Activated T-cell treated with anti-CD3 and anti-CD28 coated beads, Interleukin-2, amount 50 U/mL, for 72 hours (primary cell): Measurements from ENCODE around the gene RERE. TPM values are rescaled to one million over a fixed set of nuclear protein-coding genes. Genes with fewer than 3 reads are reported as not detected.

Source experiments
- ATAC-seq, 2 donors: fragments of 150-1000 bp; cut with Tn5 transposase; replicated peaks in 1 of 2; 2 replicates each; pipeline ENCODE4 v1.10.0; 2021; ENCODE audit warnings: moderate library complexity in 2 of 2, mild to moderate bottlenecking in 1 of 2
- DNase-seq, 2 donors: peaks; one replicate each; pipeline ENCODE4 v3.0.0; 2021 to 2022; ENCODE audit warnings: mixed read lengths in 1 of 2
- H3K27ac Mint-ChIP-seq: one replicate; pipeline ENCODE4 v1.8.0; 2022; ENCODE audit warnings: mild to moderate bottlenecking, moderate library complexity, mixed read lengths
- H3K27me3 Mint-ChIP-seq: one replicate; pipeline ENCODE4 v1.8.0; 2022; ENCODE audit warnings: low read depth, mixed read lengths
- H3K36me3 Mint-ChIP-seq, 2 donors: one replicate each; pipeline ENCODE4 v1.8.0; 2022; ENCODE audit warnings: mixed read lengths in 2 of 2, mild to moderate bottlenecking in 1 of 2; ENCODE audit not compliant: insufficient read depth in 2 of 2
- H3K4me1 Mint-ChIP-seq: one replicate; pipeline ENCODE4 v1.8.0; 2022; ENCODE audit warnings: low read depth, mixed read lengths
- H3K4me3 Mint-ChIP-seq, 2 donors: one replicate each; pipeline ENCODE4 v1.8.0; 2022; ENCODE audit warnings: mild to moderate bottlenecking in 2 of 2, mixed read lengths in 2 of 2, moderate library complexity in 2 of 2
- H3K9me3 Mint-ChIP-seq, 2 donors: one replicate each; pipeline ENCODE4 v1.8.0; 2022; ENCODE audit warnings: mixed read lengths in 2 of 2
- total RNA-seq, 2 donors: library from RNA; stranded (reverse); gene quantifications; one replicate each; pipeline ENCODE4 v1.2.3, GENCODE V29; 2022

RERE gene
- total RNA-seq, 2 donors from 2014 or later, result 98.7 to 105 TPM

DNA sequence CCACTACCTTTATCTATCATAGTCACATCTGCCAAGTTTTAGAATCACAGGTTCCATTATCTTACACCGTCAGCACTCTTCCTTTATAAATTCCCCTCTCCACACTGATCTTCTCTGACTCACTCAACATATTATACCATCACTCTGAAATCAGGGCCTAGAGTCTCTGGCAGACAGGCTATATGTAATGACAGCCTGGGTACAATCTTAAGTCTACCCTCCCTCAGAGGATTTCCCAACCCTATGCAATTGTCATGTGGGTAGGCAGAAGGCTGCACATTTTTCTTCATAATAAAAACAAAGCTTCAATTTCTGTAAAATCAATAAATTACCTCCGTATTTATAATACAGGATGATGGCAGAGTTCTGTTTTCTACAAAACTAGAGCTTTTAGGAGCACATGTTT is 138.0 kb downstream of the RERE start:
- ATAC-seq, result peak; percentile 92 to 94
- Mint-ChIP-seq H3K4me1 (peaks cover 13% of the 10 kb centered on the region), H3K4me3 (no peak overlapping the region), H3K9me3 (no peaks in the 10 kb centered on the region), H3K36me3 (peaks cover 0 to 2% of the 10 kb centered on the region in 2 donors), H3K27me3 (no peaks in the 10 kb centered on the region), H3K27ac (no peak overlapping the region)
- no peak for DNase-seq

DNA sequence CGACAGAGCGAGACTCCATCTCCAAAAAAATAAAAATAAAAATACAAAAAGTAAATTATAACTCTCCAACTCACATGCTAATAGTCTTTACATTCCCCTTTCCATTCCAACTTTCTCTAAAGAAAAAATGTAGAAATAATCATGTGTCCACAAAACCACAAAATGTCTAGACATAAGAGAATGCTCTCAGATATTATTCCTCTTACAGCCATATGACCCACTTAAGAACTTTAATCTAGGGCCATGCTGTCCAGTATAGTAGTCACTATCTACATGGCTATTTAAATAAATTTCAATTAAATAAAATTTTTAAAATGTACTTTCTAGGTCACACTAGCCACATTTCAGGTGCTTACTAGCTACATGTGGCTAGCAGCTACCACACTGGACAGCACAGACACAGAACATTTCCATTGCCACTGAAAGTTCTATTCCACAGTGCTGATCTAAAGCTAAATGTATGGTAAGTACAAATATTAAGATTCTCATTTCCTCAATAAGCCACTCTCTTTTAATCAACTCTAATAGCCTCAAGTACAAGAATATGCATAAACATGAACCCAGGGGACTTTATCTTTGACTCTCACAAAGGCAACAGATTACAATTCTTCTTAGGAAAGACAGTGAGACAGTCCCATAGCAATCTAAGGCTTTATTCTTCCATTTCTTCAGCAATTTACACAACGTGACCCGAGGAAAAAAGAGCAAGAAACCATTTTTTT is 138.6 kb downstream of the RERE start:
- H3K4me1 Mint-ChIP-seq, result peaks cover 13% of the 10 kb centered on the region
- H3K36me3 Mint-ChIP-seq, result peaks cover 0 to 2% of the 10 kb centered on the region in 2 donors
- ATAC-seq (peak; percentile 11 to 12), DNase-seq (no peak)
- no peaks in the 10 kb centered on the region for H3K9me3 Mint-ChIP-seq
- no peak overlapping the region for H3K4me3 Mint-ChIP-seq
- no peaks in the 10 kb centered on the region for H3K27me3 Mint-ChIP-seq
- H3K27ac Mint-ChIP-seq, result no peak overlapping the region

DNA sequence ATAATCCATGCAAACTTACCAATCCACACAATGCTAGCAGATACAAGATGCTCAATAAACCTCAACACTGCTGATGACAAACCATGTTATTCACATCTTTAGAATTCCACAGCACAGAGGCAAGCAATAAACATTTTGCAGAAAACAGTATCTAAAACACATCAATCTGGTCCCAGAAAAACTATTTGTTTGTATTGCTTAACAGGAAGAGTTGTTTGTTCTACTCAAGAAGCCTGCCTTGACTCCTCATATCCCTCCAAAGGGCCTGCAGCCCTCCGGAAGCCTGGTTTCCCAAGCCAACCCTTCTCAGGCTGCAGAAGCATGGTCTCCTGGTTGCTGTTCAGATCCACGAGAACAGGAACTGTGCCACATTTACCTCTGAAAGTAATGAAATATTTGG is 139.7 kb downstream of the RERE start:
- Mint-ChIP-seq H3K36me3 (peaks cover 0 to 2% of the 10 kb centered on the region in 2 donors), H3K4me3 (no peak overlapping the region), H3K27me3 (no peaks in the 10 kb centered on the region), H3K9me3 (no peaks in the 10 kb centered on the region), H3K27ac (no peak overlapping the region), H3K4me1 (peaks cover 14% of the 10 kb centered on the region)
- no peak for DNase-seq
- no peak for ATAC-seq

DNA sequence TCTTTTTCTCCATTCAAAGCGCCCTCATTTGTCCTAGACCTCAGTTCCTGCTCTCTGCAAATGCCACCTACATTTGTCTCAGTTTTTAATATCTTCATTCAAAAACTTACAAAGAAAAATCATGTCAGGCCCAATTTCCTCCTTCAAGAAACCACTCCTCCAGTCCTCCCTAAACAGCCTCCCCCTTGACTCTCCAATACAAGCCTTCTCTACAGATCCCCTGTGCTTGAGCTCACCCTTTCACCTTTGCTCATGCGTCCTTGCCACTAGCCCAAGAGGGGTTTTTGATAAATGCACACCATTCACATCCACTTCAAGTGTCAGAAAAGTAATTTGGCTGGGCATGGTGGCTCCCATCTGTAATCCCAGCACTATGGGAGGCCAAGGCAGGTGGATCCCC is 140.6 kb downstream of the RERE start:
- H3K27me3 Mint-ChIP-seq, result no peaks in the 10 kb centered on the region
- peaks cover 0 to 2% of the 10 kb centered on the region in 2 donors for H3K36me3 Mint-ChIP-seq
- H3K4me1 Mint-ChIP-seq, result peaks cover 24% of the 10 kb centered on the region
- ATAC-seq (no peak), DNase-seq (no peak)
- H3K4me3 Mint-ChIP-seq, result peak overlapping the region in 1 of 2 donors; percentile 8
- no peaks in the 10 kb centered on the region for H3K9me3 Mint-ChIP-seq
- H3K27ac Mint-ChIP-seq, result no peak overlapping the region

DNA sequence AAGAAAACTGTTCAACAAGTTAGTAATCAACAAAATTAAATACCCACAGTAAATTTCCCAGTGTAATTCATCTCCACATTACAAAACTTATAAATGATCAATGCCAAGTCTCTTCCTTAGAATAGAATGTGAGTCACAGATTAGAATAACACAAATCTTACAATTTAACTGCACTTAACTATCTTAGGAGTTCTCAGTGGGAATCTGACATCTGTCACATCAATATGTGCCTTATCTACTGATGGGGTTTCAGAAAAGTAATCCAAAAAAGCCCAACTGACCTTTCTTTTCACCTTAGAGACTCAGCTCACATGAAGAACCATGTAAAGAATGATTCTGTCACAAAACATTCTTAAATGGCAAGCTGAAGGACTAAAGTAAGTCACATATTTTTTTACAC is 141.4 kb downstream of the RERE start:
- peak overlapping the region; percentile 6 for H3K27ac Mint-ChIP-seq
- no peaks in the 10 kb centered on the region for H3K9me3 Mint-ChIP-seq
- DNase-seq (no peak), ATAC-seq (no peak)
- no peak overlapping the region for H3K4me3 Mint-ChIP-seq
- H3K4me1 Mint-ChIP-seq, result peaks cover 31% of the 10 kb centered on the region
- H3K27me3 Mint-ChIP-seq, result no peaks in the 10 kb centered on the region
- peaks cover 0 to 2% of the 10 kb centered on the region in 2 donors for H3K36me3 Mint-ChIP-seq

DNA sequence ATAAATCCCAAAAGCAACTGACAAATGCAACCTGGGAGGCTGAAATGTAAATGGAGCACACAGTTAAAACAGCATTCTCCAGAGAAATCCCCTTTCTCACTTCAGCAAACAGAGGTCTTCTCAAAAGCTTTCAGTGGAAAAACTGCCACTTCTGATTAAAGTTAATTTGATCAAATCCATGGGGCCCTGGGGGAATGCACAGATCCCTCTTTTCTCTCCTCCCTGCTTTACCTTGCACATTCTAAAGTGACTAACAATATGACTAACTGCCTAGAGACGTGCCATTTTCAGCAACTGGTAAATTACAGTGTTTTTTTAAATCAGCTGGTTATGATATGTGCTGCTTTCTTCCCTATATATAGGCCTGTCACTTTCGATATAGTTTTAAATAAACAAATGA is 142.5 kb downstream of the RERE start:
- peaks cover 43% of the 10 kb centered on the region for H3K4me1 Mint-ChIP-seq
- DNase-seq, result no peak

DNA sequence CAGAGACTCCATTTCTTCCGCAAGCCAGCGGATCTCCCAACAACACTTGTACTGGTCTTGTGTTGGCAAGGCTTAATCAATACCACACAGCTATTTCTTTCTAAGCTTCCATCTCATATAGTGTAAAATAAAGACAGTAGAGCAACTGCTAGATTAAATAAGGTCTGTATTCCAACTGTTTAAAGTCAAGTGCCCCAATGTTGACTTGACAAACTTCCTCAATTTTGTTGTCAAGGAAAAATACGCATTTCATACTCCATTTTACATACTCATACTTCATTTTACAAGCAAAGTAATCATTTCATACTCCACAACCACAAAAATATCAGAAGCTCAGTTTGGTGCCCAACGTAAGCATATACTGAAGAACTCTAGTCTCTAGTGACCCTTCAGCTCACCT is 143.0 kb downstream of the RERE start:
- Mint-ChIP-seq H3K36me3 (peaks cover 0 to 2% of the 10 kb centered on the region in 2 donors), H3K27me3 (no peaks in the 10 kb centered on the region), H3K4me3 (no peak overlapping the region), H3K27ac (peak overlapping the region; percentile 66), H3K9me3 (no peaks in the 10 kb centered on the region), H3K4me1 (peaks cover 47% of the 10 kb centered on the region)
- ATAC-seq (no peak), DNase-seq (no peak)

More for the DNA sequence above, 142.5 kb downstream of the RERE start:
- Mint-ChIP-seq H3K36me3 (peaks cover 0 to 2% of the 10 kb centered on the region in 2 donors), H3K4me3 (no peak overlapping the region), H3K27ac (no peak overlapping the region), H3K9me3 (no peaks in the 10 kb centered on the region), H3K27me3 (no peaks in the 10 kb centered on the region)
- ATAC-seq, result no peak

DNA sequence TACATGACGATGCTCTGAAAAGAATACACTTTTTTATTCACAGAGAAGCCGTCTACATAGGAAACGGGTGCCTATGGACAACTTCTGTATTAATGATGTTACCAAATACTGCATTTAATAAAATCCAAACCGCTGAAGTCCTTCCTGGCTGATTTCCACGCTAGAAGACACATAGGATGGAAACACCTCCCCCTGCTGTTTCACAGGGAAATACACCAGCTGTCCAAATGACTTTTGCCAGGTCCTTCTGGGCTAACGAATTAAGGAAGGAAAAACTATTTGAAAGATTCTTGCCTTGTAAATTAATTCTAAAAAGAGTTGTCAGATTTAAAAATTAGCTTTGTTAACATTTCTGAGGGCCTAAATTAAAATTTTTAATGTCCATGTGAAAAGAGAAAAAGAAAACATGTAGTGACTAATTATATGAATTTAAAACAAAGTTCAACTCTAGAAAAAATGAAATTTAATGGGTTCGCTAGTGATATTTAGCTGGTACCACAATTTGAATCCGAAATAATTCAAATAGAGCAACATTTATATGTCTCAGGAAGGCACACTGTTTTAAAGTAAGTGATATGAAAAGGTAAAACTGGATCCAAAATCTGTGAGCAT is 146.0 kb downstream of the RERE start:
- no peak for DNase-seq
- no peak for ATAC-seq
- Mint-ChIP-seq H3K27ac (peak overlapping the region; percentile 32), H3K4me3 (no peak overlapping the region), H3K9me3 (no peaks in the 10 kb centered on the region), H3K4me1 (peaks cover 59% of the 10 kb centered on the region), H3K27me3 (no peaks in the 10 kb centered on the region), H3K36me3 (no peaks in the 10 kb centered on the region)

DNA sequence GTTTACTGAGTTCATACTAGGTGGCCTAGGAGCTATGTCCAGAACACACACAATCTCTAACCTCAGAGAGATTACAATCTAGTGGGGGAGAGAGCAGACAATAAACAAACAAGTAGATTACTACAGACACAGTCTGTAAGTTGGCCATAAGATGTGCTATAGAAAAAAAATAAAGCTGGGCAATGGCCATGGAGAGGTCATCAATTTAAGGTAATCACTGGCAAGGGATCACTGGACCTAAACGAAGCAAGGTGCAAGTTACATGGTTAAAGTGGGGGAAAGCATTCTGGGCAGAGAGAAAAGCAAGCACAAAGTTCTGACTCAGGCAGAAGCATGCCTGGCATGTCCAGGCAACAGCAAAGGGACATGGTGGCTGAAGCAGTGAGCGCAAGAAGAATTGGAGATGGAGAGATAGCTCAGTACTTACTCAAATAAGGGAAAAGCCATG is 147.0 kb downstream of the RERE start:
- no peak for DNase-seq
- peak overlapping the region; percentile 74 for H3K27ac Mint-ChIP-seq
- H3K4me1 Mint-ChIP-seq, result peaks cover 58% of the 10 kb centered on the region
- no peaks in the 10 kb centered on the region for H3K9me3 Mint-ChIP-seq
- peak overlapping the region; percentile 6 to 72 for H3K4me3 Mint-ChIP-seq
- H3K36me3 Mint-ChIP-seq, result no peaks in the 10 kb centered on the region
- no peaks in the 10 kb centered on the region for H3K27me3 Mint-ChIP-seq
- ATAC-seq, result no peak

DNA sequence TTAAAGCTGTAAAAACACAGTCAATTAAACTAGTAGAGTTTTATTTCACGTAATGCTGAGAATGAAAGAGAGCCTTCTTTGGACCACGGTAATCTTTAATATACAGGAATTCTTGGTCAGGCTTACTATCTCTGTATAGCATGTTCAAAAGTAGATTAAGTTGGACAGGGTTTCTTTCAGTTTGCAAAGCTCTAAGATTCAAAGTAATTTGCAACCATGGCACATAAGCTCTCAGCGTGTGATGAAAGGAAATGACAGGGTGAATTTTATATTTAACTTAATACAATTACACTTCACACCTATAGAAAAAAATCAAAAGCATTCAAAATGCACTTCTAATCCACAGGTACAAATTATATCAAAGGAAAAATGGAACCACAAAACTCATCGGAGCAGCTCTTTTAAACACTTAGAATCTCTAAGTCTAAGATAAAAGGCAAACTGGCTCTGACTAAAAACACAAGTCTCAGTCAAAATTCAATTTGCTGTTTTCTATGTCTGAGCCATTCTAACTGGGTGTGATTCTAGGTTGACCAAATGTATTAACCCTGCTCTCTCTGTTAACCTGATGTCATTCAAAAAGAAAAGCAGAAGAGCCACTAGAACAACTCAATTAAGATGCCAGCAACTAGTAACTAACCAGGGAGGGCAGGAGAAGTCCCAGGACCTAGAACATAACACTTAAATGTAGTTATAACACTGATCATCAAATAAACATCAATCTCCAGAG is 147.7 kb downstream of the RERE start:
- H3K27ac Mint-ChIP-seq, result peak overlapping the region; percentile 74
- no peaks in the 10 kb centered on the region for H3K27me3 Mint-ChIP-seq
- no peaks in the 10 kb centered on the region for H3K9me3 Mint-ChIP-seq
- ATAC-seq (peak; percentile 88), DNase-seq (no peak)
- no peaks in the 10 kb centered on the region for H3K36me3 Mint-ChIP-seq
- peak overlapping the region; percentile 6 to 72 for H3K4me3 Mint-ChIP-seq
- H3K4me1 Mint-ChIP-seq, result peaks cover 52% of the 10 kb centered on the region

DNA sequence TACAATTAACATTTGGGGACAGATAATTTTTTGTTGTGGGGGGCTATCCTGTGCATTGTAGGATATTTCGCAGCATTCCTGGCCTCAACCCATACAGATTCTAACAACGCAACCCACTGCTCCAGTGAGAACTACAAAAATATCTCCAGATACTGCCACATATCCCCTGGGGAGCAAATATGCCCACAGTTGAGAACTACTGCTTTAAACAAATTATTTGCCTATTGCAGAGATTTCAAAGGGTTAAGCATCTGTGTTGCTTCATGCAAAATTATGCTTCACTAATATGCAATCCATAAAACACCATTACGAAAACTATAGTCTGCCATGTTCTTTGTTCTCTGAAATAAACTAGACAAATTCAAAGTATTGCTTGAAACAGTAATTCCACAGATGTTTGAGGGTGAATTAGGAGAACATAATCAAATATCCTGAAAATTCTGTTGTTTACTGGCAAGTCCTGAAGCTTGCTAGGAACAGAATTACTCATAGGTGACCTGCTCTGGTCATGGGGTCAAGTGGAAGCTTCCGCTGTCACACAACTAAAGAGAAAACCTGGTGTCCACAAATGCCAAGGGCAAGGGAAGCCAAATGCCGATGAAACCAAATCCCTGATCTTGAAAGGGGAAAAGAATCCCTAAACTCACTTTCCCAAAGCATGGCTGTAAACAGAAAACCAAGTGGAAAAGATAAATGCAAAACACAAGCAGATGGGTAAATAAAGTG is 149.4 kb downstream of the RERE start:
- Mint-ChIP-seq H3K27me3 (no peaks in the 10 kb centered on the region), H3K27ac (no peak overlapping the region), H3K4me1 (peaks cover 46% of the 10 kb centered on the region), H3K4me3 (no peak overlapping the region), H3K9me3 (no peaks in the 10 kb centered on the region), H3K36me3 (no peaks in the 10 kb centered on the region)
- DNase-seq (no peak), ATAC-seq (no peak)

DNA sequence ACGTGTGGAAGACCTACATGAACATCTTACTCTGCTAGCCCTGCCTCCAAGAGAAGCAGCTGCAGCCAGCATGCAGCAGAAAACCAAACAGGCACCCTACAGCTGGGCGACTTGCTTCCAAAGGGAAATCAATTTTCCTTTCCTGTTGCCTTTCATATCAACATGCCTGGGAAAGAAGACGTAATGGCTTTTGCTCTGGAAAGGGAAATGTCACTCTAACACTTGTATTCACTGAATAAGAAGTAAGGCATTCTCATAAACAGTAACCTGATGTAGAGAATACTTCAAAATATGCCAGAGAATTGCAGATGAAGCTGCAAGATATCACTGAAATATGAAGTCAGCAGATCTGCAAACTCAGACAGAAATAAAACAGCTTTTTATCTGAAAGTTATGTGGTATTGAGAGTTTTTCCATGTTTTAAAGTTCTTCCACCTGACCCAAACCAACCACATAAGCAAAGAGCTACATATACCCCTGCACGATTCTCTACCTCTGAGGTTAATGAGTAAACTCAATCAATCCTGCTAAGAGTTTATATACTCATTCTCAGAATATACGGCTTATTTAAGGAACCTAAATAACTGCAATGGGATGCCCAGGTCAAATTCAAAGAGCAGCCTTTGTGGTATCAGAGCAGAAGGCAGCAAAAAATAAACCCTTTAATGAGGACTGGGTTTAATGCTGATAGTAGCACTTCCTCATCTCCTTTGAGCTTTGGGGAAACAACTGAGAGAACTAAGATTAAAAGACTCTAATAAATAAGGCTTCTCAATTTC is 150.9 kb downstream of the RERE start:
- peak overlapping the region; percentile 10 to 13 for H3K4me3 Mint-ChIP-seq
- H3K27ac Mint-ChIP-seq, result no peak overlapping the region
- H3K4me1 Mint-ChIP-seq, result peaks cover 32% of the 10 kb centered on the region
- no peaks in the 10 kb centered on the region for H3K27me3 Mint-ChIP-seq
- H3K36me3 Mint-ChIP-seq, result no peaks in the 10 kb centered on the region
- H3K9me3 Mint-ChIP-seq, result no peaks in the 10 kb centered on the region
- ATAC-seq (peak in 1 of 2 donors; percentile 20), DNase-seq (no peak)
